ENCODE measurements around the gene CBL. TPM values are rescaled to one million over a fixed set of nuclear protein-coding genes. Genes with fewer than 3 reads are reported as not detected.

CBL gene
- polyA plus RNA-seq, 2 of the 4 experiments (the other 2 are of a cell fraction): 6.0 to 14.1 TPM

DNA sequence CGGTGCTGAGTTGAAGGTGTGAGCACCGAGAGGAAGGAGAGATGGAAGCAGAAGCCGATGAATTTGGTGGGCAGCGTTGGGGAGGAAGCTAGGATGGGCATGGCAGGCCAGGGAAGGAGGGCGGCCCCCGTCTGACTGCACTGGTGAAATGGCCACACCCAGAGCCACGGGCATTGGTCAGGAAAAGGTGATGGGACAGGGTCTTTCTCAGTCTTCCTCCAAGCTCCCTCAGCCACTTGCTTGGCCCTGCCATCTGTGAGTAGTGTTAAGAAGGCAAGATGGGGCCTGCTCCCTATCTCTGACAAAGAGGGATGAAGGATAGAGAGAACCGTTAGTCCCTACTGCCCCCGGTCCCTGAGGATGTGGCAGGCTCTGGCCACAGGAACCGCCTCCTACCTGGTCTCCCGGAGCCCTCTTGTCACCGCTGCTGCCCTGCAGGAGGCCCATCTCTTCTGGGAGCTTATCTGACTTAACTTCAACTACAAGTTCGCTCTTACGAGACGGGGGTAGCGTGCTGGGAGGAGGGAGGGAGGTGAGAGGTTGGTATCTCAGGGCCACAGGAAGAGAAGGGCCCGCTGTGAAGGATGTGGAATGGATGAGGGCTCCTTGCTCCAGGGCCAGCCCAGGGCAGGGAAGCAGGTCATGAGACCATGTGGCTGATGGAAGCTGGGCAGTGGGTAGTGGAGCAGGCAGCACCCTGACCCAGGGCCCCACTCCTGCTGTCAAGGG lies 104.0 kb downstream of the CBL start:
- H3K4me2 ChIP-seq: no peak overlapping the region
- FAIRE-seq: no peak
- no peak overlapping the region for H3K4me3 ChIP-seq
- no peak overlapping the region for H3K27ac ChIP-seq
- H3K4me1 ChIP-seq: peaks cover under 1% of the 10 kb centered on the region; the same call in 2 of the 3 replicates
- ChIA-PET POLR2A (interaction anchor here (0.5 kb wide), 1 partner anchor 225 kb away, joined by 6 read pairs; no protein-coding TSS in a partner anchor), CTCF (interaction anchor here (0.8 to 2.6 kb wide), 5 partner anchors 9 to 141 kb away, joined by 3 to 12 read pairs (median 4); partner anchors contain the start of genes CBL and NLRX1)
- H3K9me3 ChIP-seq: no peaks in the 10 kb centered on the region
- 92% methylated on average over 12 of the region's 17 CpGs for WGBS (ENCODE audit: missing lambda C conversion rate)
- DNase-seq (ENCODE audit: low read depth in 1 of 2, low spot score in 1 of 2): no peak
- no peak for ATAC-seq
- TF ChIP-seq KDM1A (IDR thresholded peaks at IDR 0.05; ENCODE audit: low read depth): no peak
- no peak for TF ChIP-seq EHMT2 (IDR thresholded peaks at IDR 0.05; ENCODE audit: low read depth)
- no peak for TF ChIP-seq NPAS2 (CRISPR knock-in tag; IDR thresholded peaks at IDR 0.05; ENCODE audit: borderline replicate concordance)
- TF ChIP-seq CHD2 (IDR thresholded peaks at IDR 0.05; ENCODE audit: low read length, partially characterized antibody): no peak
- no peak for TF ChIP-seq JUN (IDR thresholded peaks at IDR 0.05)
- TF ChIP-seq POLR2A (IDR thresholded peaks at IDR 0.05; ENCODE audit: low read length): no peak
- no peak for TF ChIP-seq PHF8 (IDR thresholded peaks at IDR 0.05; ENCODE audit: borderline replicate concordance, low read depth)
- TF ChIP-seq, protein P1, sequence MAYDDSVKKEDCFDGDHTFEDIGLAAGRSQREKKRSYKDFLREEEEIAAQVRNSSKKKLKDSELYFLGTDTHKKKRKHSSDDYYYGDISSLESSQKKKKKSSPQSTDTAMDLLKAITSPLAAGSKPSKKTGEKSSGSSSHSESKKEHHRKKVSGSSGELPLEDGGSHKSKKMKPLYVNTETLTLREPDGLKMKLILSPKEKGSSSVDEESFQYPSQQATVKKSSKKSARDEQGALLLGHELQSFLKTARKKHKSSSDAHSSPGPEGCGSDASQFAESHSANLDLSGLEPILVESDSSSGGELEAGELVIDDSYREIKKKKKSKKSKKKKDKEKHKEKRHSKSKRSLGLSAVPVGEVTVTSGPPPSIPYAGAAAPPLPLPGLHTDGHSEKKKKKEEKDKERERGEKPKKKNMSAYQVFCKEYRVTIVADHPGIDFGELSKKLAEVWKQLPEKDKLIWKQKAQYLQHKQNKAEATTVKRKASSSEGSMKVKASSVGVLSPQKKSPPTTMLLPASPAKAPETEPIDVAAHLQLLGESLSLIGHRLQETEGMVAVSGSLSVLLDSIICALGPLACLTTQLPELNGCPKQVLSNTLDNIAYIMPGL (CRISPR knock-in tag; IDR thresholded peaks at IDR 0.05; ENCODE audit: borderline replicate concordance): no peak

- ChIA-PET CTCF (interaction anchor here (1.7 to 2.6 kb wide), 2 partner anchors 9 to 13 kb away, joined by 6 to 12 read pairs; no protein-coding TSS in a partner anchor), POLR2A (no interaction called here)
- H3K9me3 ChIP-seq: no peaks in the 10 kb centered on the region
- ATAC-seq: no peak
- no peak overlapping the region for H3K4me2 ChIP-seq
- H3K27ac ChIP-seq: no peak overlapping the region
- H3K4me3 ChIP-seq: no peak overlapping the region
- no peak for FAIRE-seq
- TF ChIP-seq BCL3 (IDR thresholded peaks at IDR 0.05) (no peak), TP53 (CRISPR knock-in tag; IDR thresholded peaks at IDR 0.05) (no peak), MYC (IDR thresholded peaks at IDR 0.05; ENCODE audit: borderline replicate concordance, low read length) (no peak), HEYL (CRISPR knock-in tag; IDR thresholded peaks at IDR 0.05) (no peak), CBX2 (IDR thresholded peaks at IDR 0.05; ENCODE audit: borderline replicate concordance, low read depth) (no peak), HOXA7 (CRISPR knock-in tag; IDR thresholded peaks at IDR 0.05) (no peak), ESRRA (IDR thresholded peaks at IDR 0.05; ENCODE audit: borderline replicate concordance, low read length) (no peak), HOXB13 (CRISPR knock-in tag; IDR thresholded peaks at IDR 0.05; ENCODE audit: low read depth) (no peak), JUNB (IDR thresholded peaks at IDR 0.05) (no peak), ATOH8 (CRISPR knock-in tag; IDR thresholded peaks at IDR 0.05; ENCODE audit: low read depth) (no peak), RNF2 (IDR thresholded peaks at IDR 0.05; ENCODE audit: borderline replicate concordance, low read depth) (no peak)
- DNase-seq (ENCODE audit: low read depth in 1 of 2, low spot score in 1 of 2): no peak
- peaks cover 6% of the 10 kb centered on the region for H3K4me1 ChIP-seq
- 91% methylated on average over 19 of the region's 20 CpGs for WGBS (ENCODE audit: missing lambda C conversion rate)
Measured at GRCh38 chr11:119310682-119311052, 104.5 kb downstream of the CBL start.

- CTCF ChIA-PET: interaction anchor here (1.1 to 2.3 kb wide), 6 partner anchors 9 to 160 kb away, joined by 3 to 10 read pairs (median 3); no protein-coding TSS in a partner anchor
- DNase-seq (ENCODE audit: low read depth in 1 of 2, low spot score in 1 of 2) (no peak), FAIRE-seq (no peak), ATAC-seq (no peak)
- POLR2A ChIA-PET: no interaction called here
- Histone ChIP-seq H3K27ac (no peak overlapping the region), H3K4me3 (no peak overlapping the region), H3K9me3 (no peaks in the 10 kb centered on the region), H3K4me2 (no peak overlapping the region), H3K4me1 (peaks cover 27% of the 10 kb centered on the region)
- WGBS (ENCODE audit: missing lambda C conversion rate): 90% methylated on average over 4 of the region's 18 CpGs
- TF ChIP-seq SREBF2 (IDR thresholded peaks at IDR 0.05) (no peak), TFCP2L1 (CRISPR knock-in tag; IDR thresholded peaks at IDR 0.05) (no peak), JUNB (IDR thresholded peaks at IDR 0.05) (no peak), RFX5 (IDR thresholded peaks at IDR 0.05) (no peak), CTCF (IDR thresholded peaks at IDR 0.05) (no peak), ESRRA (IDR thresholded peaks at IDR 0.05; ENCODE audit: borderline replicate concordance, low read length) (no peak), CHD4 (IDR thresholded peaks at IDR 0.05; ENCODE audit: borderline replicate concordance) (no peak), FOSB (CRISPR knock-in tag; IDR thresholded peaks at IDR 0.05) (no peak), MAZ (IDR thresholded peaks at IDR 0.05; ENCODE audit: borderline replicate concordance, low read depth, low read length) (no peak), JUN (IDR thresholded peaks at IDR 0.05) (no peak), E2F6 (IDR thresholded peaks at IDR 0.05; ENCODE audit: borderline replicate concordance, low read depth) (no peak), RCOR1 (IDR thresholded peaks at IDR 0.05; ENCODE audit: low read depth, low read length) (no peak), HOXA7 (CRISPR knock-in tag; IDR thresholded peaks at IDR 0.05) (no peak)
Measured at GRCh38 chr11:119314726-119315125, 108.6 kb downstream of the CBL start.

All from A549 (cell line).